DND-41 (cell line): ENCODE data around the gene AKAP6.

Source experiments
- ATAC-seq: fragments of 200-7000 bp; cut with Tn5 transposase; 3 replicates; pipeline ENCODE4 v1.9.1; 2021; ENCODE audit warnings: low read depth; ENCODE audit not compliant: insufficient read depth
- DNase-seq: peaks from one replicate; pipeline ENCODE4 v3.0.0-alpha.2; 2020
- H2AFZ ChIP-seq: 2 replicates; pipeline ENCODE4 v1.6.0; 2012; ENCODE audit warnings: low read depth, low read length
- H3K27ac ChIP-seq: 2 replicates; pipeline ENCODE4 v1.5.1; 2012; ENCODE audit warnings: low read length, inconsistent platforms
- H3K27me3 ChIP-seq: fragments of 200-600 bp; sonication (generic); 2 replicates; pipeline ENCODE4 v1.6.0; 2012; ENCODE audit warnings: low read length, mild to moderate bottlenecking, inconsistent platforms; ENCODE audit not compliant: insufficient read depth, poor library complexity
- H3K36me3 ChIP-seq: 2 replicates; pipeline ENCODE4 v1.5.1; 2012; ENCODE audit warnings: low read length, inconsistent platforms; ENCODE audit not compliant: insufficient read depth
- H3K4me1 ChIP-seq: 2 replicates; pipeline ENCODE4 v1.5.1; 2012; ENCODE audit warnings: mild to moderate bottlenecking, low read length; ENCODE audit not compliant: insufficient read depth
- H3K4me2 ChIP-seq: 2 replicates; pipeline ENCODE4 v1.6.0; 2012; ENCODE audit warnings: mild to moderate bottlenecking, moderate library complexity, low read length, inconsistent platforms; ENCODE audit not compliant: insufficient read depth
- H3K4me3 ChIP-seq, 2 experiments: fragments of 200-600 bp in 1 of 2; shearing (Covaris generic) in 1 of 2; 2 replicates each; pipeline ENCODE4 v1.5.1; 2012 to 2016; ENCODE audit warnings: inconsistent platforms in 2 of 2, low read length in 2 of 2, mild to moderate bottlenecking in 2 of 2, low read depth in 1 of 2, moderate library complexity in 1 of 2
- H3K79me2 ChIP-seq: 2 replicates; pipeline ENCODE4 v1.6.0; 2012; ENCODE audit warnings: low read length, inconsistent platforms; ENCODE audit not compliant: insufficient read depth
- H3K9ac ChIP-seq: 2 replicates; pipeline ENCODE4 v1.6.0; 2012; ENCODE audit warnings: low read depth, mild to moderate bottlenecking, inconsistent platforms, low read length, moderate library complexity
- H3K9me3 ChIP-seq: 2 replicates; pipeline ENCODE4 v1.5.1; 2012; ENCODE audit warnings: low read length, moderate library complexity, mild to moderate bottlenecking, inconsistent platforms; ENCODE audit not compliant: insufficient read depth, severe bottlenecking
- H4K20me1 ChIP-seq: 2 replicates; pipeline ENCODE4 v1.6.0; 2012; ENCODE audit warnings: low read length; ENCODE audit not compliant: insufficient read depth
- CTCF ChIP-seq: IDR thresholded peaks from 2 replicates; pipeline ENCODE4 v1.5.1; 2012; ENCODE audit warnings: borderline replicate concordance, low read length, moderate library complexity, mild to moderate bottlenecking; ENCODE audit not compliant: poor library complexity, severe bottlenecking; ENCODE audit errors: extremely low read depth
- EZH2 ChIP-seq: IDR thresholded peaks from 3 replicates; pipeline ENCODE4 v1.6.1; 2012; ENCODE audit warnings: borderline replicate concordance, low read depth, mild to moderate bottlenecking, moderate library complexity, low read length, inconsistent platforms; ENCODE audit not compliant: severe bottlenecking

Gene AKAP6

GRCh38 chr14:32724867-32725471 is 395.9 kb downstream of the AKAP6 start:
- Histone ChIP-seq H3K4me3 (no peak overlapping the region), H3K79me2 (no peaks in the 10 kb centered on the region), H3K4me2 (no peak overlapping the region), H3K36me3 (no peaks in the 10 kb centered on the region), H3K4me1 (no peaks in the 10 kb centered on the region), H3K27ac (no peak overlapping the region), H3K9ac (no peak overlapping the region), H3K9me3 (no peaks in the 10 kb centered on the region), H2AFZ (no peak overlapping the region), H4K20me1 (no peaks in the 10 kb centered on the region), H3K27me3 (no peaks in the 10 kb centered on the region)
- no peak for DNase-seq
- TF ChIP-seq EZH2 (no peak), CTCF (no peak)
- ATAC-seq = no peak

GRCh38 chr14:32726516-32726915 is 397.4 kb downstream of the AKAP6 start:
- ATAC-seq = no peak
- Histone ChIP-seq H3K4me2 (no peak overlapping the region), H3K36me3 (no peaks in the 10 kb centered on the region), H3K79me2 (no peaks in the 10 kb centered on the region), H3K9me3 (no peaks in the 10 kb centered on the region), H3K4me3 (no peak overlapping the region), H3K27me3 (no peaks in the 10 kb centered on the region), H3K9ac (no peak overlapping the region), H2AFZ (no peak overlapping the region), H3K4me1 (no peaks in the 10 kb centered on the region), H3K27ac (no peak overlapping the region), H4K20me1 (no peaks in the 10 kb centered on the region)
- no peak for DNase-seq
- TF ChIP-seq EZH2 = no peak
- no peak for TF ChIP-seq CTCF

GRCh38 chr14:32727832-32728231 is 398.7 kb downstream of the AKAP6 start:
- H3K9ac ChIP-seq = no peak overlapping the region
- no peaks in the 10 kb centered on the region for H3K79me2 ChIP-seq
- no peak overlapping the region for H3K4me2 ChIP-seq
- H3K27me3 ChIP-seq = no peaks in the 10 kb centered on the region
- H3K27ac ChIP-seq = no peak overlapping the region
- H2AFZ ChIP-seq = no peak overlapping the region
- ATAC-seq = no peak
- no peak for DNase-seq
- no peaks in the 10 kb centered on the region for H4K20me1 ChIP-seq
- H3K4me3 ChIP-seq = no peak overlapping the region
- H3K36me3 ChIP-seq = no peaks in the 10 kb centered on the region
- TF ChIP-seq CTCF (no peak), EZH2 (no peak)
- H3K9me3 ChIP-seq = no peaks in the 10 kb centered on the region
- H3K4me1 ChIP-seq = no peaks in the 10 kb centered on the region
